Measurements from ENCODE around the gene CNOT1.
"Not testable (repeated sequence)": the region's sequence is repeated elsewhere in the genome, so short reads cannot be mapped to it uniquely, and the experiment has no call there.

DNA sequence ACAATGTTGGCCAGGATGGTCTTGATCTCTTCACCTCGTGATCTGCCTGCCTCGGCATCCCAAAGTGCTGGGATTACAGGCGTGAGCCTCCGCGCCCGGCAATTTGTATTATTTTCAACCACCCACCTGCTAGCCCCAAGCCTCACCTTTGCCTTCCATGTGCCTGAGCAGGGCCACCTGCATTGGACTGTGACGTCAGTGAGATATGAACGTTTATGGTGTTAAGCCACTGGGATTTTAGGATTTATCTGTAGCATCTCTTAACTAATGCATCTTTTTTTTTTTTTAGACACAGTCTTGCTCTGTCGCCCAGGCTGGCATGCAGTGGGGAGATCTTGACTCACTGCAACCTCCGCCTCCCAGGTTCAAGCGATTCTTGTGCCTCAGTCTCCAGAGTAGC lies 30.3 kb upstream of the CNOT1 start:
- TF ChIP-seq GLIS3 (CRISPR knock-in tag; IDR thresholded peaks at IDR 0.05); TOX (CRISPR knock-in tag; IDR thresholded peaks at IDR 0.05; ENCODE audit: borderline replicate concordance); TCF4 (CRISPR knock-in tag; IDR thresholded peaks at IDR 0.05; ENCODE audit: borderline replicate concordance); ARNTL (CRISPR knock-in tag; IDR thresholded peaks at IDR 0.05; ENCODE audit: borderline replicate concordance, low read depth); PPARA (CRISPR knock-in tag; IDR thresholded peaks at IDR 0.05; ENCODE audit: borderline replicate concordance); PATZ1 (CRISPR knock-in tag; IDR thresholded peaks at IDR 0.05; ENCODE audit: borderline replicate concordance); ZFP3 (CRISPR knock-in tag; IDR thresholded peaks at IDR 0.05); ZFP30 (CRISPR knock-in tag; IDR thresholded peaks at IDR 0.05); CSDC2 (CRISPR knock-in tag; IDR thresholded peaks at IDR 0.05); CREB5 (CRISPR knock-in tag; IDR thresholded peaks at IDR 0.05; ENCODE audit: low read depth); ZNF8 (CRISPR knock-in tag; IDR thresholded peaks at IDR 0.05); BACH2 (CRISPR knock-in tag; IDR thresholded peaks at IDR 0.05; ENCODE audit: borderline replicate concordance): not testable (repeated sequence)
- TF ChIP-seq, protein P1, sequence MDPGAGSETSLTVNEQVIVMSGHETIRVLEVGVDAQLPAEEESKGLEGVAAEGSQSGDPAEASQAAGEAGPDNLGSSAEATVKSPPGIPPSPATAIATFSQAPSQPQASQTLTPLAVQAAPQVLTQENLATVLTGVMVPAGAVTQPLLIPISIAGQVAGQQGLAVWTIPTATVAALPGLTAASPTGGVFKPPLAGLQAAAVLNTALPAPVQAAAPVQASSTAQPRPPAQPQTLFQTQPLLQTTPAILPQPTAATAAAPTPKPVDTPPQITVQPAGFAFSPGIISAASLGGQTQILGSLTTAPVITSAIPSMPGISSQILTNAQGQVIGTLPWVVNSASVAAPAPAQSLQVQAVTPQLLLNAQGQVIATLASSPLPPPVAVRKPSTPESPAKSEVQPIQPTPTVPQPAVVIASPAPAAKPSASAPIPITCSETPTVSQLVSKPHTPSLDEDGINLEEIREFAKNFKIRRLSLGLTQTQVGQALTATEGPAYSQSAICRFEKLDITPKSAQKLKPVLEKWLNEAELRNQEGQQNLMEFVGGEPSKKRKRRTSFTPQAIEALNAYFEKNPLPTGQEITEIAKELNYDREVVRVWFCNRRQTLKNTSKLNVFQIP (CRISPR knock-in tag; IDR thresholded peaks at IDR 0.05; ENCODE audit: borderline replicate concordance, low read depth), result not testable (repeated sequence)
- TF ChIP-seq, protein P2, sequence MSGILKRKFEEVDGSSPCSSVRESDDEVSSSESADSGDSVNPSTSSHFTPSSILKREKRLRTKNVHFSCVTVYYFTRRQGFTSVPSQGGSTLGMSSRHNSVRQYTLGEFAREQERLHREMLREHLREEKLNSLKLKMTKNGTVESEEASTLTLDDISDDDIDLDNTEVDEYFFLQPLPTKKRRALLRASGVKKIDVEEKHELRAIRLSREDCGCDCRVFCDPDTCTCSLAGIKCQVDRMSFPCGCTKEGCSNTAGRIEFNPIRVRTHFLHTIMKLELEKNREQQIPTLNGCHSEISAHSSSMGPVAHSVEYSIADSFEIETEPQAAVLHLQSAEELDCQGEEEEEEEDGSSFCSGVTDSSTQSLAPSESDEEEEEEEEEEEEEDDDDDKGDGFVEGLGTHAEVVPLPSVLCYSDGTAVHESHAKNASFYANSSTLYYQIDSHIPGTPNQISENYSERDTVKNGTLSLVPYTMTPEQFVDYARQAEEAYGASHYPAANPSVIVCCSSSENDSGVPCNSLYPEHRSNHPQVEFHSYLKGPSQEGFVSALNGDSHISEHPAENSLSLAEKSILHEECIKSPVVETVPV (CRISPR knock-in tag; IDR thresholded peaks at IDR 0.05), result not testable (repeated sequence)
